RPMI7951 (cell line): ENCODE measurements around the gene EEF1A2. TPM values are rescaled to one million over a fixed set of nuclear protein-coding genes. Genes with fewer than 3 reads are reported as not detected.
A peak's percentile ranks its signal among the peaks of the same experiment; 100 is the strongest.

Experiments
- DNase-seq: peaks from one replicate; pipeline ENCODE4 v3.0.0-alpha.2; 2012; ENCODE audit warnings: low read depth
- total RNA-seq: library from RNA; depleted of rRNA; stranded (reverse); fragments of >200 nt; shearing (Covaris generic); gene quantifications from 2 replicates; pipeline ENCODE4 v1.2.3, GENCODE V29; 2014

EEF1A2 gene
- total RNA-seq, 1 experiment from 2014 or later, result 14.1 TPM

DNA sequence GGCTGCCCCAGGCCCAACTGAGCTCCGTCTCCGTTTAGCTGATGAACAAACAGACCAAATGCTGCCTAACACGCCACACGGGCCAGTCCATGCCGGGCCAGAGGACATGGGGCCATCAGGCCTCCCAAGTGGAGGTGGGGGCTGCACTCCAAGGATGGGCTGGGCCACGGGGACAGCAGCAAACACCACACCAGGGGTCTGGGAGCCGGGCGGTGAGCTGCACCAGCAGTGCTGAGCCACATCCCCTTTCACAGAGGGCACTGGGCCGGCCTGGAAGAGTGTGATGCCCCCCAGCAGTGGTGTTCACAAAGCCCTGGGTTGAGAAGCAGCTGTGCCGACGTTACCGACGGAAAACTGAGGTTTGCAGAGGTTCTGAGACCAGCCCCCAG lies 29.2 kb downstream of the EEF1A2 start:
- no peak for DNase-seq

DNA sequence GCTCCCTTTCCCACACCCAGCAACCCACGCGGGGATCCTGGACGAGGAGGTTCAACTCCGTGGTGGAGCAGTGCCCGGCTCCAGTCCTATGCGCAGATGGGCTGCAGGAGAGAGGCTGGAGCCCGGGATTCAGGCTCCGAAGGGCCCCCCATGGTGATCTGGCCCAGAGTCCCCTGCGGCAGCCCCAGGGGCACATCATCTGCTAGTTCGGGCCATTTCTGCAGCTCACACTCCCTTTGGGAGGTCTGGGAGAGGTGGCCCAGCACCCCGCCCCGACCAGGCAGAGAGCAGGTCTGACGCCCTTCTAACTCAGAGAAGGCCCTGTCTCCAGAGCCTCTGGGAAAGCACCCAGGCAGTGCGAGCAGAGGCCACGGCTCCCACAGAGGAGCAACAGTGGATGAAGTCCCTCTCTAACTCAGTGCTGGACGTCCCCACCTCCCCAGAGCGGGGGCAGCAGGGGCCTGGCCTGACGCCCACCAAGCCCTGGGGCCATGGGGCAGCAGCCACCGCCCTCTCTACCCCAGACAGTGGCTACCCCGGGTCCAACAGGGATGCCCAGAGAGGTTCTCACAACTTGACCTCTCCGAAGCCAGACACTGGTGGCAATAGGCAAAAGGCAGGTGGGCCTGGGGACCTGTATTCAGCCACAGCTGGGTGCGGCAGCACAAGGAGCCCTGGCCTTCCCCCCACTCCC lies 29.7 kb downstream of the EEF1A2 start:
- no peak for DNase-seq

DNA sequence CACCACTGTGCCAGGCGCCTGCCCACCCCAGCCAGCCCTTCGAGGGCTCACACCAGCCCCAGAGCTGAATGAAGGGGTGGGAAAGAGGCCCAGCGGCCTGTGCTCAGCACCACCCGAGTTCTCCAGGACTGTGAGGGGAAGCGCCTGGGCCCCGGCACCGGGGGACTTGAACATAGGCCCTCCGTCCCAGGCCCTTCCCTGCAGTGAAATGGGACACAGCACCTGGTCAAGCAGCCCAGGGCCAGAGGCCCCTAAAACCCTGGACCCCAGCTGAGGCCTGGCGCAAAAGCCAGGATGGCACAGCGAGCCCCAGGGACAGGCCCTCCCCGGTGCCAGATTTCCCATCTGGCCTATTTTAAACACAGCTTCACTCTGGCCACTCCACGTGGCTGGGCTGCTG lies 30.5 kb downstream of the EEF1A2 start:
- no peak for DNase-seq

DNA sequence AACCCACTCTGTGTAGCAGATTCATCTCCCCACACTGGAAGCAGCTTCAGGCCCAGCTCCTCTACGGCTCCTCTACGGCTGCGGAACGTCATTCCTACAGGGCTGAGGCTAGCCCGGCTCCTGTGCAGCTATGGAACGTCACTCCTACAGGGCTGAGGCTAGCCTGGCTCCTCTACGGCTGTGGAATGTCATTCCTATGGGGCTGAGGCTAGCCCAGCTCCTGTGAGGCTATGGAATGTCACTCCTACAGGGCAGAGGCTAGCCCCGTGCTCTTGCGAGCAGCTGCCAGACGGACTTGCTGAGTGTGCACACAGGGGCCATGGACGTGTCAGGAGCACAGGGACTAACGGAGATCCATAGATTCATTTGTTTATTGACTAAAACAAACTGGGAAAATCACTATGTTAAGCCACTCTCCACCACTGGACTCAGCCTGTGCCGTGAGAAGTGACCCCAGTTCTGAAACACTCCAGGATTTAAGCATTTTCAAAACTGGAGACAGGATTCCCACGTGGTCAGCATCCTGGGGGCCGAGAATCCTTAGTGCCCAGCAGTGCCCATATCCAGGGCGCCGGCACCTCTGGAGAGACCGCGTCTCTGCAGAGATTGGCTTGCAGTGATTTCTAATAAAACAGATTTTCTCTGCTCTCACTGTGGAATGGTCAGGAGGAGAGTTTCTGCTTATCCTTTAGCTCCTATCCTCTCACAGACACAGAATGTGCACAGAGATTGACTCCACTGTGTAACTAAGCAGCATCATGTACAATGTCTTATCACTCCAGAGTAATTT lies 31.4 kb downstream of the EEF1A2 start:
- DNase-seq, result no peak

DNA sequence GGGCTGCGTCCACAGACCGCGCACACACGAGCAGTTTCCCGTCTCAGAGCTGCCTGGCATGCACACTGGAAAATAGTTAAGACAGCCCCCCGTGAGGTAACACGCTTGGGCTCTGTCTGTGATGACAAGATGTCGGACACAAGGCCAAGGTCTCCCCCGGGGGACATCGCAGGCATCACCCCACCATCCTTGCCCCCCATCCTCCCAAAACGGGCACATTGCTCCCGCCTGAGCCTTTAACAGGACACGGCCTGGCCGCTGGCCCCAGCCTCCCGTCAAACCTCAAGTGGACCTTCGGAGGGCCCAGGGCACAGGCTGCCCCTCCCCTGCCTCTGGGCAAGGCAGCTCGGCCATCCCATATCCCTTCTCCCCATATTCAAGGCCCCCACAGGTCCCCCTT lies 32.0 kb downstream of the EEF1A2 start:
- DNase-seq, result no peak

DNA sequence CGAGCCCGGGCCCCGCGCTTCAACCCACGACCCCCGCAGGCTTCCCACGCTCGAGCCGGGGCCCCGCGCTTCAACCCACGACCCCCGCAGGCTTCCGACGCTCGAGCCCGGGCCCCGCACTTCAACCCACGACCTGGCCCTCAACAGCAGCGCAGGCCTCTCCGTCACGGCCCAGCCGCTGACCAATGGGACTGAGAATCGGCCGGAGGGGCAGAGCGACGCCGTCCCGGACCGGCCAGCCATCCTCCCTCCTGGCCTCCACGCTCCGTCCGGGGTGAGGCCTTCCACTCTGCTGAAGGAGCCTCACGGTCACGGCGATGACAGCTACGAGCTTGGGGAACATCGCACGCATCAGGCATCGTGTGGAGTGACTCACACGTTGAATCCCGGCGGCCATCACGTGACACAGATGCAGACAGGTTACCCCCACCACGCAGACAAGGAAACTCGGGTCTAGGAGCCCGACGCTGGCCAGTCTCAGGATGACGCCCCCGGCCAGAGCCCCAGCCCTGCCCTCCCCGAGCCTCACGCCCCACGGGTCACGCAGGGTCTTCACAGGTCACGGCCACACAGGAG lies 32.5 kb downstream of the EEF1A2 start:
- DNase-seq, result no peak

DNA sequence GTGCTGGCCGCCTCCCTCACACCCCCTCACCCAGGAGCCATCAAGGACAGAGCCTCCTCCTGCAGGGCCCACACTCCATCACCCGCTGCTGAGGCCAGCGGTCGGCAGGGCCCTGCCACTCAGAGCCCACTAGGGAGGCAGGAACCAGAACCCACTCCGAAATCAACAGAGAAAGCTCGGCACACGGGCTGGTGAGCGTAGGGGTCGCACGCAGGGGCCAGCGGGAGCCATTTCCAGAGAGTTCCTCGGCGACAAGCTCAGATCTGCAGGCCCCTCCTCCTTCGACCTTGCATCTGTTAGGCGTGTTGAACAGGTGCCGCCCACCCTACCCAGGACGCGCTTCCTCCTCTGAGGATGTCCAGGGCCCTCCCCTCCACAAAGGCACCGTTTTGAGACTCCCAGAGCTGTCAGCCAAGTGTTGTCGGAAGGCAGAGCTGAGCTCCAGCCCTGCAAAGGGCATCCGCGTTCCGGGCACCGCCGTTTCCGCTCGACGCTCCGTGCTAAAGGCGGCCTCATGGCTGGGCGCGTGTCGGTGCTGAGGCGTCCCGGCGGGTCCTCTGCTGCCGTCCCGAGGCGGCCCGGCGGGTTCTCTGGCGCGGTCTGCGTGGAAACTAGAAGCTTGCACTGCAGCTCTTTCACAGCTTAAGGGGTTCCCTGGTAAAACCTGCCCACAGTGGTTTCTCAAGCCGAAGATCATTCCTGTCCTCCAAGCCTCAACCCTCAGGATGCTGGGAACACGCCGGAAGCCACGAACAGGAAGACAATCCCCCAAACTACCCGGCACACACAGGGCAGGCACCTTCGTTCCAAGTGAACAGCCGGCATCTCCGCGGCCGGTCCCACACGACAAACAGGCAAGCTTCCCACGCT lies 33.3 kb downstream of the EEF1A2 start:
- DNase-seq, result no peak

DNA sequence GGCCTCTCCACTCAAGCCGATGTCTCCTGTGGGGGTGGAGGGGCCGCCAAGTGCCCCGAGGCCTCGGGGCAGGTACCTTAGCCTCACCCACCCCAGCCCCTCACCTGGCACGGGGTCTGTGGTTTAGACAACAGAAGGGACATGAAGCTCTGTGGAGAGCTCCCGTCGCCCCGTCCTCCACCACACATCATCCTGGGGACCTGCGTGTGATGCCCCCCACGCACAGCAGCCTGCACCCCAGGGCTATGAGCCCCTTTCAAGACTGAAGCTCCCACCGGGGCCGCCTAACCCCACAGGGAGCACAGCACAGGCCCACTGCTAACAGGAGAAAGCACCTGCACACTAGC lies 34.6 kb downstream of the EEF1A2 start:
- no peak for DNase-seq

DNA sequence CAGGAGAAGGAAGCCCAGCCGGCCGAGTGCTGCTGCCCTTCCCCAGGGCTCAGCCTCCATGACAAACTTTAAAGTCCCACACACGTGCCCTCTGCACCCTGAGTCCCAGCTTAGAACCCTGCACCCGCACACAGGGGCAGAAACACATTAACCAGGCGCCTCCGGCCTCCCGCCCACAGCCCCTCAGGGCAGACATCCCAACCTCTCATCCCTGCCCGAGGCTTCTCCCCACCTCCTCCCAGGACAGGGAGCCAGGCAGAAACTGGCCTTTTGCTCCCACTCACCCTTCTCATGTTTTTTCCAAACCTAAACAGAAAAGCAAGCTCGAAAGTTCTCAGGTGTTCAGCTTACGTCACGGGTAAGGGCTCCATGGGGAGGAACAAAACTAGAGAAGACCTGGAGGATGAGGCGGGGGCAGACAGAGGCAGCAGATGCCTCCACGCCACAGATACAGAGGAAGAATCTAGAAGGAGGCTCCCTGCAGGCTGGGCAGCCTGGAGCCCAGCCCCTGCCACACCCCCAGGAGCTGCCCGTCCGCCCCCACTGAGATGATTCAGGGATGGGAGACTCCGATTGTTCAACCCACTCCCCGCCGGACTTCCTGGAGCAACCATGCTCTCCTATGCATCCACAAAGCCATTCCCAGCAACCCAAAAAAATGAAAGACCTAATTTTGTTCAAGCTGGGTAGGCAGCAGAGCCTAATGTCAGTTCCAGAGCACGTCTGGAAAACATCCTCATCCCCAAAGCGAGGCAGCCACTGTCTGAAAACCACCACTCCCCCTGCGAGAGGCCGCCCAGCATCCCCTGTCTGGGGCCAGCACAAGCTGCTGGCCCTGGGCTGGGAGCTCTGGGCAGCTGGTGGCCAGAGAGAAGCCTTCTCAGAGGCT lies 35.2 kb downstream of the EEF1A2 start:
- no peak for DNase-seq

DNA sequence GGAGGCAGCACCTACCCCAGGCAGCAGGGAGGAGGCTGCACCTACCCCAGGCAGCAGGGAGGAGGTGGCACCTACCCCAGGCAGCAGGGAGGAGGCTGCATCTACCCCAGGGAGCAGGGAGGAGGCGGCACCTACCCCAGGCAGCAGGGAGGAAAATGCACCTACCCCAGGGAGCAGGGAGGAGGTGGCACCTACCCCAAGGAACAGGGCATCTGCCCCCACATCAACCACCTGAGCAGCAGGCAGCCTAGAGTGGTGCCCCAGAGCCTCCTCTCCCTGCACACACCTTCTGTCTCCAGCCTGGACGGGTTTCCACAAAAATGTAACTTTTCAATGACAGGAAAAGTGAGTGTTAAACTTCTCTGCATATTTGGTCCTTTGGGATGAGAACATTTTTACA lies 36.6 kb downstream of the EEF1A2 start:
- DNase-seq, result no peak

DNA sequence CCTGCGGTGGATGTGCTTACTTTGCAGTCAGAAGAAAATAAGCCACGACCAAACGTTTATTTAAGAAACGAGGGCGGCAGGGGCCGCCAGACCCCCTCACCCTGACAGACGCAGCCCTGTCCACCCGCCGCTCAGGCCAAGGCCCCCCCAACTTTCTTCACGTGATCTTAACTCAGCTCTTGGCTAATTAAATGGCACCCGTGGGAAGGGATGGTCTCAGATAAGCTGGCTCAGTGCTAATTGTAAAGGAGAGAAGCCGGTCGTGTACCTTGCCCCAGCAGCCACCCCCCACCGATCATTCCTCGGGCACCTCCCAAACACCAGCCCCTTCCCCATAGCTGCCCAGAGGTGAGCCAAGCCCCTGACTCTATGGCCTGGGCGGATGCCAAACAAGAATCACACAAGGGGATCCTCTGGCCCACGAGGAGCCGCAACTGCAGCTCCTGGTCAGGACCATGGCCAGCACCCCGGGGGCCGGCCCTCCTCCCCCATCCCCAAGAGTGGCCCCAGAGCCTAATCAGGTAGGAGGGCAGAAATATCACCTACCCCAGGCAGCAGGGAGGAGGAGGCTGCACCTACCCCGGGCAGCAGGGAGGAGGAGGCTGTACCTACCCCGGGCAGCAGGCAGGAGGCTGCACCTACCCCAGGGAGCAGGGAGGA lies 37.6 kb downstream of the EEF1A2 start:
- DNase-seq, result no peak

DNA sequence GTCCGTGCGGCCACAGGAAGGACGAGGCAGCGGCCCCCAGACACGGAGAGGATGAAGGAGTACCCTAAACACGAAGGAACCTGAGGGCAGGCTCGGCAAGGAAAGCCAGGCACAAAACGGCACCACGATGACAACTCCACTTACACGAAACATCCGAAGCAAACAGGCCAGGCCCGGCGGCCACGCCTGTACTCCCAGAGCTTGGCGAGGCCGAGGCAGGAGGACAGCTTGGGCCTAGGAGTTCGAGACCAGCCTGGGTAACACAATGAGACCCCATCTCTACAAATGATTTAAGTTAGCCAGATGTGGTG lies 39.9 kb downstream of the EEF1A2 start:
- DNase-seq, result no peak

DNA sequence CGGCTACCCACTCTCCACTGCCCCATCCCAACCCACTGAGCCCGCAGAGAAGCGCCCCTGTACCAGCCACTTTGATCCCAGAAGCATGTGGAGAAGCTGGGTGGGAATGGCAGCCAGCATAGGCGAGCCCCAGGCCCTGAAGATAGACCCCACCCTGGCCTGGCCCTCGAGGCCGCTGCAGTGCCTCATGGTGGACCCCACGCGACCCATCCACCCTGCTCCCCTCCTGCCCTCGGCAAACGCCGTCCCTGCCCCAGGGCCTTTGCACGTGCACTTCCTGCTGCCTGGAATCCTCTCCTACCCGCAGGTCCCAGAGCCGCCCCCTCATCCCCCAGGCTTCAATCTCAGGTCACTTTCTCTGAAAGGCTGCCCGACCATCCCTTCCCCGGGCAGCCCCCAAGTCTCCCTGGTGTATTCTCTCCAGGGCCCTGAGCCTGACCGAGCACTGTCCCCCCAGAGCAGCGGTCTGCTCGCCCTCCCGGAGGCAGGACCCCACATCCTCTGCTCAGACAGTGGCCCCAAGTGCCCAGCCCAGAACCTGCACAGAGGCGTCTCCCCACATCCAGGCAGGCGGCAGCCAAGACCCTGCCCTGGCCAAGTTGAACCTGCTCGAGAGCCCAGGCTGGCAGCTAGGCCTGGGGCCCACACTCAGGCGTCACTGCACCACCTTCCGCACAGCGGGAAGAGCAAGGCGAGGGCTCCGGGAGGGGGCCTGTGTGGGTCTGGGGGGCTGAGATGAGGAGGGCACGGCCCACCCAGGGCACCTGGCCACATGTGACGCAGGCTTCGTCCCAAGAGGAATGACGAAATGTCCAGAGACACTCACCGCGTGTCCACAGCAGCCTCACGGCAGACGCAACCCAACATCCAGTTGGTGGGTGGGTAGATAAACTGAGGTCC lies 40.5 kb downstream of the EEF1A2 start:
- DNase-seq, result no peak

DNA sequence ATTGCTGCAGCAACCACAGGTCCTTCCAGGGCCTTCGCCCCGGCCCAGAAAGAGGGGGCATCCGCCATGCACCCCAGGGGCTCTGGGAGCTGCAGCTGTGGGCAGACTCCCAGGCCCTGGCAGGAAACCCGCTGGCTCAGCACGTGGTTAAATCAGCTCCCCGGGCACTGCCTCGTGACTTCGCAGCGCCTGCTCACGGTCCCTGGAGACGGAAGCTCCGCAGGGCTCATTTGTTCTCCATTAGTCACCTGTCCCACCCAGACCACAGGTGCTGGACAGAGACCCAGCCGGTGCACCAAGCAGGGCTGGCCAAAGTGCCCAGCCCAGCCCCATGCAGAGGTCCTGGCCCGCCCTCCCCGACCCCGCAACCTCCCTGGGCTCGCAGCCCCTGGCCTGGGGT lies 41.1 kb downstream of the EEF1A2 start:
- DNase-seq, result peak; percentile 62

DNA sequence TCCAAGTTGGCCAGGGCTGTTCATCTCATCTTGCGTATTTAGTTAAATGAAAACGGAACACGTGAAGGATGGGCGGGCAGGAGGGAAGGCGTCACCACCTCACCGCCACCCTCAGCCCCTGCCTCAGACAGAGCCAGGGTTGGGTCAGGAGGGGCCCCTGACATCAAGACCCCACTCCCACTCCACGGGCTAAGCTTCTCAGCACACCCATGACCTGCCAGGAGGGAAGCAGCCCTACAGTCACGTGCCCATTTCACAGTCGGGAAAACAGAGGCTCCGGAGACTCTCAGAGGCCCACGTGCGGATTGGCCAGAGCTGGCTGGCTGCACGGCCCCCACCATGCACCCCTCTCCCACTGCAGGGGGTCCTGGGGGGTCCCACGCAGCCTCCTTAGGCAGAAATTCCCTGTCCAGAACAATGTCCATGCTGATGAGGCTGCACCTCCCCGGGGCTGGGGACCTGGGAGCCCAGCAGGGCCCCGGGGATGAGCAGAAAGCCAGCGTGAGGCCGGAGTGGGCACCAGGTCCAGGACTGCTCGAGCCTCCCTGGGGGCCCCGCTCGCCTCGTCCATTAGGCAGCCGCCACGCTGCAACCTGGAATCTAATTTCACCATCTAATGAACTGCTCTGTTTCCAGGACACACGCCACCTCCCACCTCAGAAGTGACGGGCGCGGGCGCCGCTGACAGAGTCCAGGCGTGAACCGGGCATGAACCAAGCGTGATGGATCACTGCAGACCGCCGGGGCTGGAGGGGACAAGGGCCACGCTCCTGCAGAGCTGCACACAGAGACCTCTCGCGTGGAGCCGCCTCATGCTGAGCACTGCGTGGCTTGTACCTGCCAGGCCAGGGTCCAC lies 42.2 kb downstream of the EEF1A2 start:
- DNase-seq, result no peak

DNA sequence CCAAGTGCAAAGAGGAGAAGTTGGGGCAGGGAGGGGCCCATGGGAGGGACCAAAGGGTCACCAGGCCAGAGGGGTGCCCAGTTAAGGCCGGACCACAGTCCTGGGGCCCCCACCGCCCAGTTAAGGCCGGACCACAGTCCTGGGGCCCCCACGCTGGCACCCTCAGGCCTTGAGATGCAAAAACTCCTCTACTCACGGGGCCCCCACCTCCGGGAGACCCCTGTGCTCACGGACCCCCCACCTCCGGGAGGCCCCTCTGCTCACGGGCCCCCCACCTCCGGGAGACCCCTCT lies 43.4 kb downstream of the EEF1A2 start:
- no peak for DNase-seq

DNA sequence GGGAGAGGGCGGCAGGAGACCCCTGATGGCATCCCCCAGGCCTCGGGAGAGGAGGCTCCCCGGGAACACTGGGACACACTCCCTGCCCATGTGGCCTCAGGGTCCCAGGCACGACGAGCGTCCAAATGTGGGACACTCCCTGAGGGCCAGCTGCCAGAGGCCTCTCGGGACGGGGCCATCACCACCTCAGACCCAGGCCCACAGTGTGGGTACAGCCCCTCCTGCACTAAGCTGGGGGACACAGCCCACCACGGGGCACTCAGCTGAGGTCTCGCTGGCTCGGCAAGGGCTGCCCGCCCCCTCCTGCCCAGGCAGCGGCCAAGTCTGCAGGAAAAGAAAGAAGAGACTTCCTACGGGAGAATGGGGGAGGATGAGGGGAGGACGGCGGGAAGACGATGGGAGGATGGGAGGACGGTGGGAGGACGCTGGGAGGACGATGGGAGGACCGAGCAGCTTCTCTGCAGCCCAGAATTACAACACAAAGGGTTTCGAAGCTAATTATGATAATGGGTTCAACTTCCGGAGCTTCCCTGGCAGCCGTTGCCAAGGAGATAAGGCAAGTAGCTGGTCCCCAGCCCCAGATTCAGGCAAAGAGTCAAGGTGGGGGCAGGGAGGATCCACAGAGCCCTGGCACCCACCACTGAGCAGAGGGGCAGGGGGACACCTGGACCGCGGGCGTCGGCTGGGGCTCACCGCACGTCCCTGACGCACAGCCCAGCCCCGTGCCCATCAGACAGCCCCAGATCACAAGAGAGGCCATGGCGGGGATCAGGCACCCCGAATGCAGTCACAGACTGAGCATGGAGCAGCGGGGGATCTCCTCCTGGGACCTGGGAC lies 43.9 kb downstream of the EEF1A2 start:
- DNase-seq, result no peak

DNA sequence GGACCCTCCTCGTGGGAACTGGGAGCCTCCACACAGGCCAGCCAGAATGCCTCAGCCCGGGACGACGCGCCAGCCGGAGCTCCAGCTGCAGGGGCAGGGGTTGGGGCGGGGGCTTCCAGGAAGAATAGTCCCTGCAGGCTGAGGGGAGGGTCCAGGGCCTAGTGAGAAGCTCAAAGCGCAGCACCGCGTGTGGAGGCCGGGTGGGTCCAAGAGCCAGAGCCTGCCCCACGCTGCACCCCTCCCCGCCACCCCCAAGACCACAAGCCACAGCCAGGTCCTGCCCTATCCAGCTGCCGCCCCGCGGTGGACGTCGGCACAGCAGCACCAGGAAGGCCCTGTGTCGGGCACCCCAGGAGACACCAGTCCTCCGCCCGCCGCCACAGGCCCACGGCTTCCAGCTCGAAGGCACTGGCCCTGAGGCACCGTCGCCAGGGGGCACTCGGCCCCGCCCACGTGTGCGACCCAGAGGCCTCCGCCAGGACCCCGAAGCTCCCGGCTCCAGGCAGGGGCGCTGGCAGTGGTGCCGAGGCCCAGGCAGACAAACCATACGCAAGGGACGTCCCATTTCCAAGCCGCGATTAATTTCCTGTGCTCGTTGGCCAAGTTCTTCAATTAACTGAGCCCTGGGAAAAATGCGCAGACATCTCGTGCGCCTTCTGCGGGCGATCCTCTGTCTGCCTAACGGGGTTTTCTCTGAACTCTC lies 45.9 kb downstream of the EEF1A2 start:
- peak; percentile 30 for DNase-seq
